ENCODE measurements around the gene PCSK4.

Gene PCSK4

DNA sequence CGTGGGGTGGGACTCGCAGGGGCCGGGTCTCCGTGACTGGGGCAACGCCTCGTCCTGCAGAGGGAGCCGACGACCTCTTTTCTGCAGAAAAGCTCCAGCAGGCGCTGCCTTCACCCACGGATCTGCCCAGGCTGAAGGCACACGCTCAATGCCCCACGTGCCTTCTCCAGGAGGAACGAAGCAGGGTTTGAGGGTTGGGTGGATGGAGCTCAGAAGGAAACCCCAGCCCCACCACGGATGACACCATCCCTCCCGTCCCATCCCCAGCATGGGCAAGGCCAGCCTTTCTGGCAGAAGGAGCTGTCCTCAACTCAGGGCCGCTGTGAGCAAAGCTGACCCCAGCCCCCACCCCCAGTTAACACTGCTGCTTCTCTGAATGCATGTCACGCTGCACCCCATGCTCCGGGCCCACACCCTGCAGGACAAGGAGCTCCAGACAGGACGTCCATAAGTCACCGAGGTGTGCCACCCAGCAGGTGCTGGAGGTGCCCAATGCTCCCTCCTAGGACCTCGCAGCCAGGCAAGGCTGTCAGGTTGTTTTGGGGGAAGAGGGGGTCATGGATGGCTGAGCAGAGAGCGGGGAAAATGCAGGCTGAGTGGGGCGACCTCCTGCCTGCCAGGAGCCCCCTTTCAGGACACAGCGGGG lies 18.5 kb downstream of the PCSK4 start:
- H3K27me3 Mint-ChIP-seq (ENCODE audit: low read depth, poor library complexity), result peaks cover 68% of the 10 kb centered on the region
- no peak overlapping the region for H3K27ac Mint-ChIP-seq
- no peaks in the 10 kb centered on the region for H3K36me3 Mint-ChIP-seq (ENCODE audit: low read depth)
- H3K9me3 Mint-ChIP-seq, result no peaks in the 10 kb centered on the region
- TF ChIP-seq, protein P1, sequence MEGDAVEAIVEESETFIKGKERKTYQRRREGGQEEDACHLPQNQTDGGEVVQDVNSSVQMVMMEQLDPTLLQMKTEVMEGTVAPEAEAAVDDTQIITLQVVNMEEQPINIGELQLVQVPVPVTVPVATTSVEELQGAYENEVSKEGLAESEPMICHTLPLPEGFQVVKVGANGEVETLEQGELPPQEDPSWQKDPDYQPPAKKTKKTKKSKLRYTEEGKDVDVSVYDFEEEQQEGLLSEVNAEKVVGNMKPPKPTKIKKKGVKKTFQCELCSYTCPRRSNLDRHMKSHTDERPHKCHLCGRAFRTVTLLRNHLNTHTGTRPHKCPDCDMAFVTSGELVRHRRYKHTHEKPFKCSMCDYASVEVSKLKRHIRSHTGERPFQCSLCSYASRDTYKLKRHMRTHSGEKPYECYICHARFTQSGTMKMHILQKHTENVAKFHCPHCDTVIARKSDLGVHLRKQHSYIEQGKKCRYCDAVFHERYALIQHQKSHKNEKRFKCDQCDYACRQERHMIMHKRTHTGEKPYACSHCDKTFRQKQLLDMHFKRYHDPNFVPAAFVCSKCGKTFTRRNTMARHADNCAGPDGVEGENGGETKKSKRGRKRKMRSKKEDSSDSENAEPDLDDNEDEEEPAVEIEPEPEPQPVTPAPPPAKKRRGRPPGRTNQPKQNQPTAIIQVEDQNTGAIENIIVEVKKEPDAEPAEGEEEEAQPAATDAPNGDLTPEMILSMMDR (IDR thresholded peaks at IDR 0.05), result no peak
- no peak overlapping the region for H3K4me3 Mint-ChIP-seq
- peaks cover 7% of the 10 kb centered on the region for H3K4me1 Mint-ChIP-seq
- DNase-seq, result no peak

DNA sequence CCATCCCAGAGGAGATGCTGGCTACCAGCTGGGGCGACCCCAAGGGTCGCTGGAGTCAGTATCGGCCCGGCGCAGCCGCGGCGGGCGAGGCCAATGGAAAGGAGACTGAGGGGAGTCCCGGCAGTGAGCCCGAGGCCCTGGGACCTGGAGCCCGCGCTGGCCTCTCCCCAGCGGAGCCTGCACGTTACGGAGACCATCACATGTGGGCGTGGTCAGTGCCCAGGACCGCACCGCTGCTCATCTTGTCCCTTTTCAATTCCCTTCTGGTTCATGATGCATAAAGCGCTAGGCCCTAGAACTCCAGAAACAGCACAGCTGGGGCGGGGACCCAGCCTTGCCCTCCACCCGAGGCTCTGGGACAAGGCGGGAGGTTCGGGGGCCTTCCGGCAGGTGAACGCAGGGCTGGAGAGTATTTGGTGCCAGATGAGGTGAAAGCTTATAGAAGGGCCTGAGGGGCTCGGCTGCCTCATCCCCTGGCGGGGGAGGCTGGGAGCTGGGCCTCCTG lies 19.1 kb downstream of the PCSK4 start:
- Mint-ChIP-seq H3K27ac (no peak overlapping the region), H3K4me1 (peaks cover 7% of the 10 kb centered on the region), H3K4me3 (peak overlapping the region; percentile 58), H3K27me3 (ENCODE audit: low read depth, poor library complexity) (peaks cover 74% of the 10 kb centered on the region), H3K36me3 (ENCODE audit: low read depth) (no peaks in the 10 kb centered on the region), H3K9me3 (no peaks in the 10 kb centered on the region)
- peak; percentile 61 for DNase-seq
- TF ChIP-seq, protein P1 (IDR thresholded peaks at IDR 0.05), result no peak

DNA sequence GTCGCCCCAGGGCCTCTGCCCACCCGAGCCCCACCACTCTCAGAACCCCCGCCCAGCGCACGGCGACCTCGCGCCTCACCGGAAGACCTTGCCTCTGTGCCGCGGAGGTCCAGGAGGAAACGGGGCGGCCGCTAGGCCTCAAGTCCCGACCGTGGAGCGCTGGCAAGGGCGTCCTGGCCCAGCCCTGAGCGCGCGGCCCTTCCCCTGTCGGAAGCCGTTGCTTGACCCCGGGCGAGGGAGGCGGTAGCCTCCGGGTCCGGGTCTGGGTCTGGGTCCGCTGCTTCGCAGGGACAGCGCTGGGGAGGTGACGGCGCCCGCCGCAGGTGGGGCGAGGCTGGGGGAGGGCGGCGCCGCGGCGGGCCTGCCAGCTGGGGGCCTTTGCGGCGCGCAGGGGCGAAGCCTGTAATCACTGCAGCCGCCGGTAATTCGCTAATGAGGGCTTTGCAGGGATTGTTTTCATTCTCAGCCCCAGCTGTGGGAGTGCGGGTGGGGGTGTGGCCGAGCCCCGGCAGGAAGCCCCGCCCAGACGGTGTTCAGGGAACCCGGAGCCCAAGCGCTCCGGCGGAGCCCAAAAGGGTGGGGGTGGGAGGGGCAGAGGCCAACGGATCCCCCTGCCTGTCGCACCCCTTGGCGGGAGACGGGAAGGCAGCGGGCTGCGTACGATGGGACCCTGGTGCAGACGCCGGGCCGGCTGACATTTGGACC lies 19.7 kb downstream of the PCSK4 start:
- Mint-ChIP-seq H3K9me3 (no peaks in the 10 kb centered on the region), H3K4me1 (peaks cover 7% of the 10 kb centered on the region), H3K27ac (no peak overlapping the region), H3K27me3 (ENCODE audit: low read depth, poor library complexity) (peaks cover 78% of the 10 kb centered on the region), H3K4me3 (peak overlapping the region; percentile 60), H3K36me3 (ENCODE audit: low read depth) (no peaks in the 10 kb centered on the region)
- TF ChIP-seq, protein P1 (IDR thresholded peaks at IDR 0.05), result no peak
- peak; percentile 76 for DNase-seq

DNA sequence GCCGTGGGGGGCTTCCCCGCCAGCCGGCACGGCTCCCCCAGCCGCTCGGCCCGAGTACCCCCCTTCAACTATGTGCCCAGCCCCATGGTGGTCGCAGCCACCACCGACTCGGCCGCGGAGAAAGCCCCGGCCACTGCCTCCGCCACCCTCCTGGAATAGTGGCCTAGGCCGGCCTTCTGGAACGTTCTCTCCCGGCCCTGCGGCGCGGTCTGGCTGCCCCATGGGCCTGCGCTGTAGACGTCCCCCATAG lies 20.2 kb downstream of the PCSK4 start:
- Mint-ChIP-seq H3K27ac (no peak overlapping the region), H3K36me3 (ENCODE audit: low read depth) (no peaks in the 10 kb centered on the region), H3K9me3 (no peaks in the 10 kb centered on the region), H3K4me1 (peaks cover 7% of the 10 kb centered on the region), H3K4me3 (peak overlapping the region; percentile 60), H3K27me3 (ENCODE audit: low read depth, poor library complexity) (peaks cover 82% of the 10 kb centered on the region)
- DNase-seq, result no peak
- TF ChIP-seq, protein P1 (IDR thresholded peaks at IDR 0.05), result no peak

DNA sequence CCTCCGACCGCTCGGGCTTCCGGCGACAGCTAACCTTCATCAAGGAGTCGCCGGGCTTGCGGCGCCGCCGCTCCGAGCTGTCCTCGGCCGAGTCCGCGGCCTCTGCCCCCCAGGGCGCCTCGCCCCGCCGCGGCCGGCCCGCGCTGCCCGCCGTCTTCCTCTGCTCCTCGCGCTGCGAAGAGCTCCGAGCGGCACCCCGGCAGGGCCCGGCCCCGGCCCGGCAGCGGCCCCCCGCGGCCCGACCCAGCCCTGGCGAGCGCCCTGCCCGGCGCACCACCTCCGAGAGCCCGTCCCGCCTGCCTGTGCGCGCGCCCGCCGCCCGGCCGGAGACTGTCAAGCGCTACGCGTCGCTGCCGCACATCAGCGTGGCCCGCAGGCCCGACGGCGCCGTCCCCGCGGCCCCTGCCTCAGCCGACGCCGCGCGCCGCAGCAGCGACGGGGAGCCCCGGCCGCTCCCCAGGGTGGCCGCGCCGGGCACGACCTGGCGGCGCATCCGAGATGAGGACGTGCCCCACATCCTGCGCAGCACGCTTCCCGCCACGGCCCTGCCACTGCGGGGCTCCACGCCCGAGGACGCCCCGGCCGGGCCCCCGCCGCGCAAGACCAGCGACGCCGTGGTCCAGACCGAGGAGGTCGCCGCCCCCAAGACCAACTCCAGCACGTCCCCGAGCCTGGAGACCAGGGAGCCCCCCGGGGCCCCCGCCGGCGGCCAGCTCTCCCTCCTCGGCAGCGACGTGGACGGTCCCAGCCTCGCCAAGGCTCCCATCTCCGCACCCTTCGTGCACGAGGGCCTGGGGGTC lies 20.7 kb downstream of the PCSK4 start:
- TF ChIP-seq, protein P1 (IDR thresholded peaks at IDR 0.05), result no peak
- H3K4me1 Mint-ChIP-seq, result peaks cover 7% of the 10 kb centered on the region
- H3K27me3 Mint-ChIP-seq (ENCODE audit: low read depth, poor library complexity), result peaks cover 88% of the 10 kb centered on the region
- no peaks in the 10 kb centered on the region for H3K9me3 Mint-ChIP-seq
- no peaks in the 10 kb centered on the region for H3K36me3 Mint-ChIP-seq (ENCODE audit: low read depth)
- H3K27ac Mint-ChIP-seq, result no peak overlapping the region
- DNase-seq, result peak; percentile 58
- no peak overlapping the region for H3K4me3 Mint-ChIP-seq

All from nephron progenitor cell (in vitro differentiated cells).